GM19099 (cell line): ENCODE data around the gene LITAFD.

Experiments used
- POLR2A ChIP-seq: IDR thresholded peaks from 3 replicates; pipeline ENCODE4 v1.6.1; 2011; ENCODE audit warnings: low read depth; ENCODE audit not compliant: insufficient read length; ENCODE audit errors: extremely low read depth

LITAFD gene

GRCh38 chr16:8882041-8882617 lies at the start of gene LITAFD:
LITAFD (plus strand) TSS chr16:8882351; CDS start chr16:8884356, 2,005 bp downstream.
- TF ChIP-seq POLR2A, result no peak

GRCh38 chr16:8832717-8833105 lies 49.4 kb upstream of the LITAFD start:
- no peak for TF ChIP-seq POLR2A

GRCh38 chr16:8845699-8846298 lies 36.4 kb upstream of the LITAFD start:
- no peak for TF ChIP-seq POLR2A

GRCh38 chr16:8846401-8846932 lies 35.7 kb upstream of the LITAFD start:
- no peak for TF ChIP-seq POLR2A

GRCh38 chr16:8847145-8847544 lies 35.0 kb upstream of the LITAFD start:
- TF ChIP-seq POLR2A, result no peak

- no peak for TF ChIP-seq POLR2A
Observed at GRCh38 chr16:8847623-8848022, 34.5 kb upstream of the LITAFD start.

GRCh38 chr16:8848231-8848938 lies 33.8 kb upstream of the LITAFD start:
- no peak for TF ChIP-seq POLR2A

GRCh38 chr16:8848939-8849391 lies 33.2 kb upstream of the LITAFD start:
- no peak for TF ChIP-seq POLR2A

GRCh38 chr16:8849411-8850011 lies 32.6 kb upstream of the LITAFD start:
- no peak for TF ChIP-seq POLR2A

GRCh38 chr16:8850279-8850885 lies 31.8 kb upstream of the LITAFD start:
- TF ChIP-seq POLR2A, result no peak

- no peak for TF ChIP-seq POLR2A
Observed at GRCh38 chr16:8851761-8852403, 30.3 kb upstream of the LITAFD start.

- no peak for TF ChIP-seq POLR2A
Observed at GRCh38 chr16:8852534-8852933, 29.6 kb upstream of the LITAFD start.

GRCh38 chr16:8853150-8853549 lies 29.0 kb upstream of the LITAFD start:
- no peak for TF ChIP-seq POLR2A

- no peak for TF ChIP-seq POLR2A
Observed at GRCh38 chr16:8853611-8854010, 28.5 kb upstream of the LITAFD start.
